AG04450 (cell line): ENCODE measurements around the gene DCBLD1. TPM values are rescaled to one million over a fixed set of nuclear protein-coding genes. Genes with fewer than 3 reads are reported as not detected.

ENCODE experiments used
- CTCF ChIA-PET: fragments of 300-600, 350-600 bp; formaldehyde crosslinking; extraction: SDS; loops from one replicate; lab custom pipeline; 2022; ENCODE audit warnings: antibody characterized with exemption, inconsistent platforms; lab: Charles Lee
- POLR2A ChIA-PET: fragments of 350-600 bp; formaldehyde crosslinking; extraction: SDS; loops from one replicate; lab custom pipeline; 2021; ENCODE audit warnings: antibody characterized with exemption, inconsistent platforms; lab: Yijun Ruan, JAX
- DNase-seq: peaks from one replicate; pipeline ENCODE4 v3.0.0-alpha.2; 2011; ENCODE audit warnings: low read depth, low spot score
- H3K27ac ChIP-seq: one replicate; pipeline ENCODE4 v1.5.1; 2012; ENCODE audit warnings: low read depth, low read length, control low read depth
- H3K27me3 ChIP-seq: one replicate; pipeline ENCODE4 v1.6.0; 2012; ENCODE audit warnings: low read length; ENCODE audit not compliant: control insufficient read depth, insufficient read depth
- H3K4me3 ChIP-seq: 2 replicates; pipeline ENCODE4 v1.5.1; 2011; ENCODE audit warnings: mild to moderate bottlenecking, low read depth, low read length, control low read depth
- H3K9me3 ChIP-seq: 2 replicates; pipeline ENCODE4 v1.5.1; 2012; ENCODE audit warnings: low read length; ENCODE audit not compliant: control insufficient read depth, insufficient read depth
- polyA plus RNA-seq: library from polyadenylated mRNA; depleted of rRNA; stranded (reverse); fragments of >200 nt; gene quantifications from 2 replicates; pipeline ENCODE4 v1.2.3, GENCODE V29; 2011
- TF ChIP-seq, protein P1 (sequence below): IDR thresholded peaks from 2 replicates; pipeline ENCODE4 v1.5.1; 2011; ENCODE audit warnings: low read depth, low read length, control low read depth, inconsistent platforms

DCBLD1 gene
- polyA plus RNA-seq, 1 experiment = 19.0 TPM

DNA sequence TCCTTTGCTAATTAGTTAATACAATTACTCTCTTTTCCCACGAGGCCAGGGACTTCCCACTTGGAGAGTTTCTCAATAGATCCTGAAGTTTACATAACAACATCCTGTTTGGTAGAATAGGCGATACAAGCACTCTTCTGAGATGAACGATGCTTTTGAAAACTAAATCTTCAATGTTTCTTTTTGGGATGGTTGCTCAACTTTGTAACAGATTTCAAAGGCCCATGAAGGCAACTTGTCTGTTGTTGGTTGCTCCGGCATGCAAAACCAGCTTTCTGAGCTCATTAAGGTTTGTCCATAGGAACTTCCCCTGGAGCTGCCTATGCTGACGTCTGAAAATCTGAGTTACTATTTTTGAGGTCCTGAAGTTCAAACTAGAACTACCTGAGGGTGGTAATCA lies 30.8 kb upstream of the DCBLD1 start:
- CTCF ChIA-PET = interaction anchor here (0.9 to 5.8 kb wide), 5 partner anchors 13 to 154 kb away, joined by 3 to 197 read pairs (median 85); partner anchors contain the start of gene GOPC
- Histone ChIP-seq H3K27me3 (no peaks in the 10 kb centered on the region), H3K27ac (no peak overlapping the region), H3K9me3 (no peaks in the 10 kb centered on the region), H3K4me3 (no peak overlapping the region)
- TF ChIP-seq, protein P1, sequence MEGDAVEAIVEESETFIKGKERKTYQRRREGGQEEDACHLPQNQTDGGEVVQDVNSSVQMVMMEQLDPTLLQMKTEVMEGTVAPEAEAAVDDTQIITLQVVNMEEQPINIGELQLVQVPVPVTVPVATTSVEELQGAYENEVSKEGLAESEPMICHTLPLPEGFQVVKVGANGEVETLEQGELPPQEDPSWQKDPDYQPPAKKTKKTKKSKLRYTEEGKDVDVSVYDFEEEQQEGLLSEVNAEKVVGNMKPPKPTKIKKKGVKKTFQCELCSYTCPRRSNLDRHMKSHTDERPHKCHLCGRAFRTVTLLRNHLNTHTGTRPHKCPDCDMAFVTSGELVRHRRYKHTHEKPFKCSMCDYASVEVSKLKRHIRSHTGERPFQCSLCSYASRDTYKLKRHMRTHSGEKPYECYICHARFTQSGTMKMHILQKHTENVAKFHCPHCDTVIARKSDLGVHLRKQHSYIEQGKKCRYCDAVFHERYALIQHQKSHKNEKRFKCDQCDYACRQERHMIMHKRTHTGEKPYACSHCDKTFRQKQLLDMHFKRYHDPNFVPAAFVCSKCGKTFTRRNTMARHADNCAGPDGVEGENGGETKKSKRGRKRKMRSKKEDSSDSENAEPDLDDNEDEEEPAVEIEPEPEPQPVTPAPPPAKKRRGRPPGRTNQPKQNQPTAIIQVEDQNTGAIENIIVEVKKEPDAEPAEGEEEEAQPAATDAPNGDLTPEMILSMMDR = no peak
- no peak for DNase-seq
- POLR2A ChIA-PET = interaction anchor here (1.0 kb wide), 1 partner anchor 151 kb away, joined by 5 read pairs; the partner anchor contains the start of gene GOPC

DNA sequence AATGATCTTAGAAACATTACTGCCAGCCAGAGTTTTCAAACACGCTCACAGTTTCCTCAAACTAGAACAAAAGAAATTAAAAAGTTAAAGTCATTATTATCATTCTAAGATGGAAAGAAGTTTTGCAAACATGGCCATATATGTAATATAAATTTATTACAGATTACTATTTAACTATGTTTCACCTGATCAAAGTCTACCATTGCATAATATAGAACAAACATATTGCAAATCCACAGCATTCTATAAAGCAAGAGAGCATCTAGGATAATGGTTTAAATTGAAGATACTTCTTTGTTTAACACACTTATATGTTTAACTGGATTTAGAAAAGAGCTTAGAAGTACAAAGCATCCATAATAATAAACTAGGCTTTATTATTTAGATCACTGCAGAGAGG lies 26.2 kb upstream of the DCBLD1 start:
- ChIA-PET POLR2A (no interaction called here), CTCF (interaction anchor here (0.6 to 1.6 kb wide), 2 partner anchors 99 to 327 kb away, joined by 3 to 6 read pairs; no protein-coding TSS in a partner anchor)

DNA sequence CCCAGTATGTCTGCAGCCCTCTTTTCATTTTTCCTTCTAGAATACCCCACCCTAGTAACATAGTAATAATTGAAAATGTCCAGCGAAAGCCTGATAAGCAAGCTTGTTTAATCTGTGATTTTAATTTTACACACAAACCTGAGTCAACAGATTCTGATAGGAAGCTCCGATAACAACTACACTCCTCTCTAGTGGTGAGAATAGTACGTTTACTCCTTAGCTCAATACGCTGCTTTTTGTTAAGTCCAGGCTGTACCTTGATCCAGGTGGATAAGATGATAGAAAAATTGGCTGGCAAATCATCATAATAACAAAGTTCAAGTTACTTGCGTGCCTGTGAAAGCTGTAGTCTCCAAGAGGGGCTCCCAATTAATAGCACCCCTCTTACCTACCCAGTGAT lies 25.5 kb upstream of the DCBLD1 start:
- Histone ChIP-seq H3K9me3 (no peaks in the 10 kb centered on the region), H3K4me3 (no peak overlapping the region), H3K27me3 (no peaks in the 10 kb centered on the region), H3K27ac (no peak overlapping the region)
- TF ChIP-seq, protein P1 = no peak
- no peak for DNase-seq
- POLR2A ChIA-PET = no interaction called here
- CTCF ChIA-PET = interaction anchor here (0.6 to 1.6 kb wide), 5 partner anchors 8 to 365 kb away, joined by 3 to 8 read pairs (median 4); no protein-coding TSS in a partner anchor

More for the DNA sequence above, 26.2 kb upstream of the DCBLD1 start:
- DNase-seq = no peak
- Histone ChIP-seq H3K27ac (no peak overlapping the region), H3K27me3 (no peaks in the 10 kb centered on the region), H3K4me3 (no peak overlapping the region), H3K9me3 (no peaks in the 10 kb centered on the region)
- TF ChIP-seq, protein P1 = no peak

DNA sequence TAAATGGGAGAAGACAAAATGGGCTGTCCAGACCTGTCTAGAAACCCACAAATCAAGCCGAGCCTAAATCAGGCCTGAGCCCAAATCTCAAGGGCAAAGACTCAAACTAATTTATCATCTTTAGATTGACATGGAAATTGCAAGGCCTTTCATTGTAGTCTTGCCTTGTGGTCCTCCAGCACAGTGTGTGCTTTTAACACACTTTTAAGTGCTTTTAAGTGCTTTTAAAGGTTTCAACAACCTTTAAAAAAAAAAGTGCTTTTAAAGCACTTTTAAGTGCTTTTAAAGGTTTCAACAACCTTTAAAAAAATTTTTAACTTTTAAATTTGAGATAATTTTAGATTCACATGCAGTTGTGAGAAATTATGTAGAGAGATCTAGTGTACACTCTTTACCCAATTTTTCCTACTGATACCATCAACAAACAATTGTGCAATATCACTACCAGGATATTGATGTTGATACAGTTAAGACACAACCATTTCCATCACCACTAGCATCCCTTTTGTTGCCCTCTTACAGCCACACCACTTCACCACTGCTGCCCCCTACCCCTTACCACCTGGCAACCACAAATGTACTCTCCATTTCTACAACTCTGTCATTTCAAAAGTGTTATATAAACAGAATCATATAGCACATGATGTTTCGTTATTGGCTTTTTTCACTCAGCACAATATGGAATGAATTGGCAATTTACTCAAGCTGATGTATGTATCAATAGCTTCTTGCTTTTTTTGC lies 23.1 kb upstream of the DCBLD1 start:
- no peaks in the 10 kb centered on the region for H3K9me3 ChIP-seq
- TF ChIP-seq, protein P1 = no peak
- no peaks in the 10 kb centered on the region for H3K27me3 ChIP-seq
- H3K4me3 ChIP-seq = no peak overlapping the region
- POLR2A ChIA-PET = no interaction called here
- no peak overlapping the region for H3K27ac ChIP-seq
- no peak for DNase-seq
- CTCF ChIA-PET = interaction anchor here (1.1 kb wide), 1 partner anchor 10 kb away, joined by 5 read pairs; no protein-coding TSS in a partner anchor
